DMS 273 treated with DMSO at 0.1 percent for 48 hours (cell line): ENCODE measurements around the gene DHX9.
A peak's percentile ranks its signal among the peaks of the same experiment; 100 is the strongest.
"Not testable (repeated sequence)": the region's sequence is repeated elsewhere in the genome, so short reads cannot be mapped to it uniquely, and the experiment has no call there.

Experiments used
- DNase-seq: peaks from one replicate; lab custom pipeline; 2025; lab: John Stamatoyannopoulos, UW

DHX9 gene

GRCh38 chr1:182889997-182890396, 50.9 kb downstream of the DHX9 start:
- no peak for DNase-seq

GRCh38 chr1:182890927-182891610, 51.9 kb downstream of the DHX9 start:
- DNase-seq: peak; percentile 20

GRCh38 chr1:182897696-182898095, 58.5 kb downstream of the DHX9 start:
- DNase-seq: no peak

GRCh38 chr1:182901946-182902345, 62.8 kb downstream of the DHX9 start:
- DNase-seq: not testable (repeated sequence)

GRCh38 chr1:182905321-182905720, 66.2 kb downstream of the DHX9 start:
- DNase-seq: no peak

GRCh38 chr1:182909578-182909977, 70.4 kb downstream of the DHX9 start:
- DNase-seq: no peak

GRCh38 chr1:182910143-182910542, 71.0 kb downstream of the DHX9 start:
- no peak for DNase-seq

GRCh38 chr1:182913401-182913800, 74.3 kb downstream of the DHX9 start:
- DNase-seq: no peak

- no peak for DNase-seq
These were observed 78.2 kb downstream of the DHX9 start for GRCh38 chr1:182917378-182917777.

- no peak for DNase-seq
These were observed 86.5 kb downstream of the DHX9 start for GRCh38 chr1:182925661-182926060.

GRCh38 chr1:182927693-182928433, 88.7 kb downstream of the DHX9 start:
- DNase-seq: no peak

GRCh38 chr1:182930985-182931384, 91.8 kb downstream of the DHX9 start:
- no peak for DNase-seq

- no peak for DNase-seq
These were observed 96.6 kb downstream of the DHX9 start for GRCh38 chr1:182935716-182936115.
